HG03439 (cell line): ENCODE measurements around the gene GGA2.
A peak's percentile ranks its signal among the peaks of the same experiment; 100 is the strongest.
"Not testable (repeated sequence)": the region's sequence is repeated elsewhere in the genome, so short reads cannot be mapped to it uniquely, and the experiment has no call there.

Experiments
- ATAC-seq: cut with Tn5 transposase; IDR thresholded peaks from one replicate; pipeline ENCODE4 v1.9.1; 2021; ENCODE audit warnings: mild to moderate bottlenecking, moderate library complexity; ENCODE audit not compliant: unreplicated experiment

GGA2 gene

GRCh38 chr16:23510164-23510914 is at the start of gene GGA2:
Gene GGA2, minus strand, starts transcription at chr16:23510494. Its CDS starts 83 bp downstream, at chr16:23510411.
- peak; percentile 71 for ATAC-seq

- peak; percentile 11 for ATAC-seq
Measured at GRCh38 chr16:23557779-23558702, 47.7 kb upstream of the GGA2 start.

- peak; percentile 88 for ATAC-seq
Measured at GRCh38 chr16:23556881-23557778, 46.8 kb upstream of the GGA2 start, which contains the start of the genes EARS2 and UBFD1. Gene EARS2, minus strand, starts transcription at chr16:23557350. Its CDS starts 7 bp downstream, at chr16:23557343. Gene UBFD1, plus strand, starts transcription at chr16:23557727. Its CDS starts 16 bp downstream, at chr16:23557743.

GRCh38 chr16:23554536-23554935 is 44.2 kb upstream of the GGA2 start:
- ATAC-seq, result no peak

GRCh38 chr16:23552161-23552560 is 41.9 kb upstream of the GGA2 start:
- no peak for ATAC-seq

- ATAC-seq, result no peak
Measured at GRCh38 chr16:23549938-23550337, 39.6 kb upstream of the GGA2 start.

- ATAC-seq, result no peak
Measured at GRCh38 chr16:23544436-23544835, 34.1 kb upstream of the GGA2 start.

GRCh38 chr16:23540817-23541178 is 30.5 kb upstream of the GGA2 start:
- ATAC-seq, result not testable (repeated sequence)

- ATAC-seq, result no peak
Measured at GRCh38 chr16:23539984-23540816, 29.9 kb upstream of the GGA2 start.

- ATAC-seq, result no peak
Measured at GRCh38 chr16:23538919-23539278, 28.6 kb upstream of the GGA2 start.

GRCh38 chr16:23537390-23537789 is 27.1 kb upstream of the GGA2 start:
- ATAC-seq, result no peak

GRCh38 chr16:23535901-23536300 is 25.6 kb upstream of the GGA2 start:
- ATAC-seq, result no peak

GRCh38 chr16:23534868-23535860 is 24.9 kb upstream of the GGA2 start:
- ATAC-seq, result no peak

- ATAC-seq, result no peak
Measured at GRCh38 chr16:23532448-23532847, 22.2 kb upstream of the GGA2 start.

GRCh38 chr16:23530062-23530461 is 19.8 kb upstream of the GGA2 start:
- ATAC-seq, result no peak

GRCh38 chr16:23528644-23529310 is 18.5 kb upstream of the GGA2 start:
- ATAC-seq, result no peak

- ATAC-seq, result no peak
Measured at GRCh38 chr16:23527961-23528643, 17.8 kb upstream of the GGA2 start.

- ATAC-seq, result no peak
Measured at GRCh38 chr16:23524886-23525285, 14.6 kb upstream of the GGA2 start.
